Neutrophil (primary cell): ENCODE data around the gene HOXD3.

ENCODE experiments used
- H3K27ac ChIP-seq: fragments of 200-600 bp; sonication (generic); 2 replicates; pipeline ENCODE4 v1.5.1; 2016; ENCODE audit warnings: mild to moderate bottlenecking, moderate library complexity
- H3K27me3 ChIP-seq: fragments of 200-600 bp; sonication (generic); 2 replicates; pipeline ENCODE4 v1.6.0; 2016; ENCODE audit warnings: mild to moderate bottlenecking
- H3K36me3 ChIP-seq: fragments of 200-600 bp; sonication (generic); 2 replicates; pipeline ENCODE4 v1.5.1; 2017
- H3K4me1 ChIP-seq, 2 experiments: fragments of 200-600 bp in 1 of 2; sonication (generic) in 1 of 2; 1 replicate in 1 of 2; 2 replicates in 1 of 2; pipeline versions ENCODE4 v1.5.1 to v1.6.1; 2013 to 2016; ENCODE audit warnings: low read depth in 1 of 2, low read length in 1 of 2, mild to moderate bottlenecking in 1 of 2, moderate library complexity in 1 of 2; ENCODE audit not compliant: control insufficient read depth in 1 of 2, insufficient read depth in 1 of 2
- H3K4me3 ChIP-seq, 2 experiments: fragments of 200-600 bp in 1 of 2; sonication (generic) in 1 of 2; 1 replicate in 1 of 2; 2 replicates in 1 of 2; pipeline ENCODE4 v1.5.1; 2013 to 2016; ENCODE audit warnings: low read depth in 1 of 2, low read length in 1 of 2, mild to moderate bottlenecking in 1 of 2, moderate library complexity in 1 of 2
- H3K9me3 ChIP-seq: fragments of 200-600 bp; sonication (generic); 2 replicates; pipeline ENCODE4 v1.5.1; 2016
- CTCF ChIP-seq: fragments of 200-600 bp; sonication (generic); IDR thresholded peaks from 2 replicates; pipeline ENCODE4 v1.5.1; 2016; ENCODE audit warnings: antibody characterized with exemption

The HOXD3 gene

DNA sequence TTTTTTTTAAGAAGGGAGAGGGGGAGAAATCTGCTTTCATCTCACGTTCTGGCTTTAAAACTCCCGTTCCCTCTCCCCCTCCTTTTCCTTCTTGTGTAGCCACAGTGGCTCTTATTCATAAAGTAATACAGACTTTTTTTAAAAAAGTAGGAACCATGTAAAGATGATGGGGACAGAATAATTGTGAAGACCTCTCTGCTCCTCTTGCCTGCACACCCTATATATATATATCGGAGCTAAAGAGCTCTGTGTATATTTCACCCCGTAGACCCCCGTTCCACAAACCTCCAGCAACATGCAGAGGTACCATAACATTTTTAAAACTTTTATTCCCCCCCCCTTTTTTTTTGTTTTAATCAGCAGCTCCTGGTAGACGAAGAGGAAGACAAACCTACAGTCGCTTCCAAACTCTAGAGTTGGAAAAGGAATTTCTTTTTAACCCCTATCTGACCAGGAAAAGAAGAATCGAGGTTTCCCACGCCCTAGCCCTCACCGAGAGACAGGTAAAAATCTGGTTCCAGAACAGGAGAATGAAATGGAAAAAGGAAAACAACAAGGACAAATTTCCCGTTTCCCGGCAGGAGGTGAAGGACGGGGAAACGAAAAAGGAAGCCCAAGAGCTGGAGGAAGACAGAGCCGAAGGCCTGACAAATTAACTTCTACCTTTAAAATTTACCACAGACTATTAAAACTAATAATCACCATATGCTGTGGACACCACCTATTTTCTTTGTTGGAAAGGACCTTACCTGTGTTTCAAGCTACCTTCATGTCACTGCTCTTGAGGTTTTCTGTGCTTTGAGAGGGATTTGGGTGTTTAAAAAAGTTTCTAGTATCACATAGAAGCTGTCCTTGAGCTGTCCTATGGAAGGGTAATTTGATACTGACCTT is 25.9 kb upstream of the HOXD3 start:
- no peak for TF ChIP-seq CTCF
- H3K27me3 ChIP-seq = peaks cover 100% of the 10 kb centered on the region
- H3K36me3 ChIP-seq = no peaks in the 10 kb centered on the region
- peak overlapping the region in 1 of 2 experiments; percentile 48 for H3K4me3 ChIP-seq
- H3K4me1 ChIP-seq = peaks cover 24 to 31% of the 10 kb centered on the region in 2 experiments
- no peak overlapping the region for H3K27ac ChIP-seq
- no peaks in the 10 kb centered on the region for H3K9me3 ChIP-seq

DNA sequence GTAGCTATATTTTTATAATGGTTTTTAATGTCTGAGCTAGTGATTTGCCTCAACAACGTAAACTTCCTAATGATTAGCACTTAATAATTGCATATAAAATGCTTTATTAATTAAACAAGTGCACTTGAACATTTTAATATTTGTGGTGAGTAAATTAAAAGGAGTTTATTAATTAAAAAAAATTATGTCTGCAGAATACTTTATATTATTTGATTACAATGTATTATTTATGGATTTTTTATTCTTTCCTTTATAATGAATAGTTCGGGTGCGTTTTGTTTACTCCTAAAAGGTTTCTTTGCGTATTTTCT is 25.3 kb upstream of the HOXD3 start:
- Histone ChIP-seq H3K27ac (no peak overlapping the region), H3K36me3 (no peaks in the 10 kb centered on the region), H3K9me3 (no peaks in the 10 kb centered on the region), H3K4me1 (peaks cover 28 to 37% of the 10 kb centered on the region in 2 experiments), H3K27me3 (peaks cover 100% of the 10 kb centered on the region), H3K4me3 (peak overlapping the region in 1 of 2 experiments; percentile 48)
- no peak for TF ChIP-seq CTCF

GRCh38 chr2:176132205-176133171 is 24.6 kb upstream of the HOXD3 start:
- peaks cover 100% of the 10 kb centered on the region for H3K27me3 ChIP-seq

DNA sequence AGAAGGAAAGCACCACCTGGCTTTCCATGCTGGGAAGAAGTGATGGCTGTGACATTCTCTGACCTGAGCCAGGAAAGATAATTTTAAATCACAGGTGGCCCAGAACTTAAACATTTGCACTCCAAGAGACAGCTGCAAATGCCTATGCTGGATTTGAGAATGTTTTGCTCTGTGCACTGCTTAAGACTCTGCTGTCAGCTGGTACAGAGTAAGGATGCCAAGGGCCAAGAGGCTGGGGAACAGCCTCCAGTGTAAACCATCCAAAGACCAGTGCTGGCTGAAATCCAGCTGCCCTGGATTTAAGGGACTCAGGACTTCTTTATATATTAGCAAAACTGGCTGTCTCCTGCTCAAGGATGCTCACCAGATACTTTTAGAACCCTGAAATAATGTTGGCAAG is 23.7 kb upstream of the HOXD3 start:
- H3K9me3 ChIP-seq = no peaks in the 10 kb centered on the region
- TF ChIP-seq CTCF = no peak
- peaks cover 100% of the 10 kb centered on the region for H3K27me3 ChIP-seq
- no peak overlapping the region for H3K27ac ChIP-seq
- H3K36me3 ChIP-seq = no peaks in the 10 kb centered on the region
- H3K4me1 ChIP-seq = peaks cover 28 to 38% of the 10 kb centered on the region in 2 experiments
- H3K4me3 ChIP-seq = no peak overlapping the region

More at GRCh38 chr2:176132205-176133171, 24.6 kb upstream of the HOXD3 start:
- no peaks in the 10 kb centered on the region for H3K36me3 ChIP-seq
- no peak overlapping the region for H3K27ac ChIP-seq
- H3K4me3 ChIP-seq = peak overlapping the region; percentile 22 to 48
- no peak for TF ChIP-seq CTCF
- peaks cover 28 to 38% of the 10 kb centered on the region in 2 experiments for H3K4me1 ChIP-seq
- no peaks in the 10 kb centered on the region for H3K9me3 ChIP-seq

DNA sequence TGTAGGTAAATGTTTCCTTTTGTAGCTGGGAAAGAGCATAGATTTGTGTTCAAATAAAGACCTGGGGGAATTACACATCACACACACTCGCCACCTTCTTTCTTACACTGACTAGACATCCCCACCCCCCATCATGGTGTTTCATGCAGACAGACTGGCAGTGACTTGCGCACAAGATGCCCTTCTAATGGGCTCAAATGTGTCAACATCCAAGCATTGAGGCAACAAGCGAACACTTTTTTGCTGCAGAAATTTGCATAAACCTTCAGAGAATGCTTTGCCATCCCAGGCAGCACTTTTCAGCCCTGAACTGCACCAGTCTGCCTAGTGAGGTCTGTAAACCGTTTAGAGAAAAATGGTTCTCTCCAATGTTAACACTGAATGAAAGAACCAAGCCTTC is 23.1 kb upstream of the HOXD3 start:
- H3K27ac ChIP-seq = no peak overlapping the region
- no peak overlapping the region for H3K4me3 ChIP-seq
- no peaks in the 10 kb centered on the region for H3K9me3 ChIP-seq
- peaks cover 21 to 36% of the 10 kb centered on the region in 2 experiments for H3K4me1 ChIP-seq
- TF ChIP-seq CTCF = no peak
- peaks cover 100% of the 10 kb centered on the region for H3K27me3 ChIP-seq
- H3K36me3 ChIP-seq = no peaks in the 10 kb centered on the region
